Measurements from ENCODE around the gene PRDM7.

PRDM7 gene

GRCh38 chr16:90035902-90036301 lies 41.2 kb downstream of the PRDM7 start:
- DNase-seq (ENCODE audit: low read depth, low spot score) = no peak

DNA sequence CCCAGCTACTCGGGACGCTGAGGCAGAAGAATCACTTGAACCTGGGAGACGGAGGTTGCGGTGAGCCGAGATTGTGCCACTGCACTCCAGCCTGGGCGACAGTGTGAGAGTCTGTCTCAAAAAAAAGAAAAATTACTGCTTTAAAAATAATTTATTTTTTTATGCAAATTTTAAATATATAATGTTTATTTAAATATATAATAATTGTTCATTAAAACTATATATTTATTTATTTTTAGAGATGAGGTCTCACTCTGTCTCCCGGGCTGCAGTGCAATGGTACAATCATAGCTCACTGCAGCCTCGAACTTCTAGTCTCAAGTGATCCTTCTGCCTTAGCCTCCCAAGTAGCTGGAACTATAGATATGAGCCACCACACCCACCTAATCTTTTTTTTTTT lies 42.6 kb downstream of the PRDM7 start:
- DNase-seq (ENCODE audit: low read depth, low spot score) = no peak

GRCh38 chr16:90033387-90033786 lies 43.7 kb downstream of the PRDM7 start:
- no peak for DNase-seq (ENCODE audit: low read depth, low spot score)

DNA sequence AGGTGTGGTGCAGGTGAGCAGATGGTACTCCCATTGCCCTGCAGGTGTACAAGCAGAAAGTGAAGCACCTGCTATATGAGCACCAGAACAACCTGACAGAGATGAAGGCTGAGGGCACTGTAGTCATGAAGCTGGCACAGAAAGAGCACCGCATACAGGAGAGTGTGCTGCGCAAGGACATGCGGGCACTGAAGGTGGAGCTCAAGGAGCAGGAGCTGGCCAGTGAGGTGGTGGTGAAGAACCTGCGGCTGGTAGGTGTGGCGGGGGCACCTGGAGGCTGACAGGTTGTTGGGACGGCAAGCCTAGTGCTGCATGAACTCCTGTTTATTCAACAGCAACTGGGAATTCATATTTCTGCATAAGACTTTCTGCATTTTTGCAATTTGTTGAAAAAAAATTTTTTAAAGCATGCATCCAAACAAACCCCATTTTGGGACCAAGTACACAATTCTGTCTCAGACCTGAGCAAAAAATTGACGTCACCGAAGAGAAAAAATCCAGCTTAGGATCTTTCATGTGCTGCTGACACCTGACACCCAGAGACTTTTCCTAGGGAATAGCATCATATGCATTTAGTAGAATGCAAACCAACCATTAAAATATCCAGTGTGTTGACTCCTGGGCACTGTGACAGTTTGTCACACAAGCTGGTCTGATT lies 44.3 kb downstream of the PRDM7 start:
- no peak for DNase-seq (ENCODE audit: low read depth, low spot score)

DNA sequence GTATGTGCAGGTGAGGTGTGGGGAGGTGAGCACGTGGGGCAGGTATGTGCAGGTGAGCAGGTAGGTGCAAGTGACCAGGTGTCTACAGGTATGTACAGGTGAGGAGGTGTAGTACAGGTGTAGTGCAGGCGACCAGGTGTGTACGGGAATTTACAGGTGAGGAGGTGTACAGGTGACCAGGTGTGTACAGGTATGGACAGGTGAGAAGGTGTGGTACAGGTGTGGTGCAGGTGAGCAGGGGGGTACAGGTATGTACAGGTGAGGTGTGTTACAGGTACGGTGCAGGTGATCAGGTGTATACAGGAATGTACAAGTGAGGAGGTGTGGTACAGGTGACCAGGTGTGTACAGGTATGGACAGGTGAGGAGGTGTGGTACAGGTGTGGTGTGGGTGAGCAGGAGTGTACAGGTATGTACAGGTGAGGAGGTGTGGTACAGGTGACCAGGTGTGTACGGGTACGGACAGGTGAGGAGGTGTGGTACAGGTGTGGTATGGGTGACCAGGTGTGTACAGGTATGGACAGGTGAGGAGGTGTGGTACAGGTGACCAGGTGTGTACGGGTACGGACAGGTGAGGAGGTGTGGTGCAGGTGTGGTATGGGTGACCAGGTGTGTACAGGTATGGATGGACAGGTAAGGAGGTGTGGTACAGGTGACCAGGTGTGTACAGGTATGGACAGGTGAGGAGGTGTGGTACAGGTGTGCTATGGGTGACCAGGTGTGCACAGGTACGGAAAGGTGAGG lies 45.0 kb downstream of the PRDM7 start:
- no peak for DNase-seq (ENCODE audit: low read depth, low spot score)

GRCh38 chr16:90031186-90031930 lies 45.8 kb downstream of the PRDM7 start:
- no peak for DNase-seq (ENCODE audit: low read depth, low spot score)

- DNase-seq (ENCODE audit: low read depth, low spot score) = no peak
Observed at GRCh38 chr16:90028985-90029384, 48.1 kb downstream of the PRDM7 start.

- no peak for DNase-seq (ENCODE audit: low read depth, low spot score)
Observed at GRCh38 chr16:90027611-90028010, 49.5 kb downstream of the PRDM7 start.

GRCh38 chr16:90026135-90026534 lies 51.0 kb downstream of the PRDM7 start:
- no peak for DNase-seq (ENCODE audit: low read depth, low spot score)

- DNase-seq (ENCODE audit: low read depth, low spot score) = no peak
Observed at GRCh38 chr16:90023078-90023447, 54.1 kb downstream of the PRDM7 start.

- DNase-seq (ENCODE audit: low read depth, low spot score) = peak; percentile 48
Observed at GRCh38 chr16:90022209-90023077, 54.7 kb downstream of the PRDM7 start.

- DNase-seq (ENCODE audit: low read depth, low spot score) = no peak
Observed at GRCh38 chr16:90020838-90021382, 56.2 kb downstream of the PRDM7 start.

- DNase-seq (ENCODE audit: low read depth, low spot score) = no peak
Observed at GRCh38 chr16:90020260-90020837, 56.8 kb downstream of the PRDM7 start.

GRCh38 chr16:90019543-90020259 lies 57.4 kb downstream of the PRDM7 start:
- no peak for DNase-seq (ENCODE audit: low read depth, low spot score)

- no peak for DNase-seq (ENCODE audit: low read depth, low spot score)
Observed at GRCh38 chr16:90018652-90019542, 58.2 kb downstream of the PRDM7 start, which contains the start of gene DBNDD1. TSS of gene DBNDD1 (minus strand) at chr16:90019456. CDS start at chr16:90019341, 115 bp downstream.

GRCh38 chr16:90018297-90018651 lies 58.9 kb downstream of the PRDM7 start:
- DNase-seq (ENCODE audit: low read depth, low spot score) = no peak

- no peak for DNase-seq (ENCODE audit: low read depth, low spot score)
Observed at GRCh38 chr16:90016339-90016950, 60.7 kb downstream of the PRDM7 start.

DNA sequence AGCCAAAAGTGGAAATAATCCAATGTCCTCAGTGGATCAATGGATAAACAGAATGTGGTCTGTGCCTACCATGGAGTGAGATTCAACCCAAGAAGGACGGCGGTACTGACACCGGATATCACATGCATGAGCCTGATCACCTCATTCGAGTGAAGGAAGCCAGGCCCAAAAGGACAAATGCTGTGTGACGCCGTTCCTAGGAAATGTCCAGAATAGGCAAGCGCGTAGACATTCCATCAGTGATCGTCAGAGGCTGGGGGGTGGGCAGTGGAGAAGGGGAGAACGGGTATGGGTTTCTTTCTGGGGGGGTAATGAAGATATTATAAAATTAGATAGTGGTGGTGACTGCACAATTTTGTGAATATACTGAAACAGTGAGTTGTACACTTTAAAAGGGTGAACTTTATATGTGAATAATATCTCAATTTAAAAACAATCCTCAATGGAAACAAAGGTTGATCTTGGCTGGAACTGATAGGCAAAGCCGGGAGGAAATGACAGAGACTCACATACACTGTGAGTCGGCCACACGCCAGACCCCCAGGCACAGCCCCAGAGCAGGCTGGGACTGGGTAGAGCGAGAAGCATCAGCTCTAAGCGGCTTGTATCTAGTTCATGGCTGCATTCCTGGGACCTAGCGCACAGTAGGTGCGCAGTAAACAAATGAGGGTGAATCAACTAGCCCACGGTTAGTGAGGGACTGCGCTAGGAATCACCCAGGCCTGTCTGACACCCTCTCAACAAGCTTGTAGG lies 61.4 kb downstream of the PRDM7 start:
- DNase-seq (ENCODE audit: low read depth, low spot score) = no peak

All from activated CD4-positive, CD25-positive, alpha-beta regulatory T cell treated with anti-CD3 and anti-CD28 coated beads, Interleukin-2, amount 50 U/mL, for 16 hours (primary cell).